ENCODE measurements around the gene CPSF3. TPM values are rescaled to one million over a fixed set of nuclear protein-coding genes. Genes with fewer than 3 reads are reported as not detected.

CPSF3 gene
- total and polyA plus RNA-seq, 9 of the 15 experiments (the other 6 are each of a cell fraction or from before 2014, with no cell fraction given), result 54.2 to 151 (median 94.5) TPM

DNA sequence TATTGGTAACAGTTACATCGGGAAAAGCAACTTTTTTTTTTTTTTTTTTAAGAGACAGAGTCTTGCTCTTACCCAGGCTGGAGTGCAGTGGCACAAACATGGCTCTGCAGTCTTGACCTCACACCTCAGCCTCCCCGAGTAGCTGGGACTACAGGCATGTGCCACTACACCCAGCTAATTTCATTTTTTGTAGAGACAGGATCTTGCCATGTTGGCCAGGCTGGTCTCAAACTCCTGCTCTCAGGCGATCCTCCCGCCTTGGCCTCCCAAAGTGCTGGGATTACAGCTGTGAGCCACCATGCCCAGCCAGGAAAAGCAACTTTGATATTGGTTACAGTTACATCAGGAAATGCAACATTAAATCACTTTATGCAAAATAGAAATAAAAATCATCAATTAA, 4.7 kb upstream of the CPSF3 start (continued):
- no peak for TF ChIP-seq KDM4B (IDR thresholded peaks at IDR 0.05; ENCODE audit: borderline replicate concordance in 2 of 2, low read depth in 1 of 2)
- TF ChIP-seq, protein P1, sequence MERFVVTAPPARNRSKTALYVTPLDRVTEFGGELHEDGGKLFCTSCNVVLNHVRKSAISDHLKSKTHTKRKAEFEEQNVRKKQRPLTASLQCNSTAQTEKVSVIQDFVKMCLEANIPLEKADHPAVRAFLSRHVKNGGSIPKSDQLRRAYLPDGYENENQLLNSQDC (CRISPR knock-in tag; IDR thresholded peaks at IDR 0.05), result no peak
- TF ChIP-seq, protein P2, sequence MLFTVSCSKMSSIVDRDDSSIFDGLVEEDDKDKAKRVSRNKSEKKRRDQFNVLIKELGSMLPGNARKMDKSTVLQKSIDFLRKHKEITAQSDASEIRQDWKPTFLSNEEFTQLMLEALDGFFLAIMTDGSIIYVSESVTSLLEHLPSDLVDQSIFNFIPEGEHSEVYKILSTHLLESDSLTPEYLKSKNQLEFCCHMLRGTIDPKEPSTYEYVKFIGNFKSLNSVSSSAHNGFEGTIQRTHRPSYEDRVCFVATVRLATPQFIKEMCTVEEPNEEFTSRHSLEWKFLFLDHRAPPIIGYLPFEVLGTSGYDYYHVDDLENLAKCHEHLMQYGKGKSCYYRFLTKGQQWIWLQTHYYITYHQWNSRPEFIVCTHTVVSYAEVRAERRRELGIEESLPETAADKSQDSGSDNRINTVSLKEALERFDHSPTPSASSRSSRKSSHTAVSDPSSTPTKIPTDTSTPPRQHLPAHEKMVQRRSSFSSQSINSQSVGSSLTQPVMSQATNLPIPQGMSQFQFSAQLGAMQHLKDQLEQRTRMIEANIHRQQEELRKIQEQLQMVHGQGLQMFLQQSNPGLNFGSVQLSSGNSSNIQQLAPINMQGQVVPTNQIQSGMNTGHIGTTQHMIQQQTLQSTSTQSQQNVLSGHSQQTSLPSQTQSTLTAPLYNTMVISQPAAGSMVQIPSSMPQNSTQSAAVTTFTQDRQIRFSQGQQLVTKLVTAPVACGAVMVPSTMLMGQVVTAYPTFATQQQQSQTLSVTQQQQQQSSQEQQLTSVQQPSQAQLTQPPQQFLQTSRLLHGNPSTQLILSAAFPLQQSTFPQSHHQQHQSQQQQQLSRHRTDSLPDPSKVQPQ (CRISPR knock-in tag; IDR thresholded peaks at IDR 0.05; ENCODE audit: borderline replicate concordance), result no peak

DNA sequence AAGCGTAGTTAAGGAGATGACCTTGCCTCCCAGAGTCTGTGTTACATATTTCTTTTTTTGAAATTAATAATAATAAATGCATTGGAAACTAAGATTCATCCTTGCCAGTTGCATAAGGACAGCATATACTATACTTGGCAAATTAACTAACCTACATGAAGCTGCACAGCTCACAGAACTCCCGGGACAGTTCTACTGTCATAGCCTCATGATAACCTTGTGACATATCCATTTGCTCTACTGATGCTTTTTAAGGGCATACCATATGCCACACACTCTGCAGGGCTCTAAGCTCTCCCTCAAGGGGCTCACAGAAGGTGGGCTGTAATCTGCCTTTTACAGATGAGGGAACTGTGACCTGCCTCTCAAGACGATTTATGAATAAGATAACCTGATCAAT, 3.9 kb upstream of the CPSF3 start:
- Histone ChIP-seq H2AFZ (ENCODE audit: low read depth, low read length) (no peak overlapping the region), H3K36me3 (ENCODE audit: control insufficient read depth, insufficient read depth, low read length) (peaks cover 15% of the 10 kb centered on the region; the same call in 2 of the 3 replicates), H4K20me1 (replicated peaks; ENCODE audit: control insufficient read depth, insufficient read depth, low read length) (no peaks in the 10 kb centered on the region), H3K27ac (ENCODE audit: extremely low read depth, low read depth, low read length) (no peak overlapping the region), H3K4me1 (replicated peaks in 1 of 2; ENCODE audit: control insufficient read depth in 2 of 2, insufficient read depth in 2 of 2, low read length in 2 of 2) (peaks cover 11 to 22% of the 10 kb centered on the region in 2 experiments; a peak in 4 of 5 replicates), H3K9ac (ENCODE audit: insufficient read depth in 1 of 2, low read depth in 2 of 2, low read length in 2 of 2) (no peak overlapping the region), H3K4me2 (ENCODE audit: insufficient read depth, low read length) (no peak overlapping the region), H3K9me3 (replicated peaks; ENCODE audit: control insufficient read depth, insufficient read depth, low read depth, low read length) (no peaks in the 10 kb centered on the region), H3K79me2 (ENCODE audit: control insufficient read depth, insufficient read depth, low read length) (peaks cover 31% of the 10 kb centered on the region), H3K9me1 (ENCODE audit: control insufficient read depth, insufficient read depth, low read length) (no peaks in the 10 kb centered on the region), H3K27me3 (ENCODE audit: control insufficient read depth in 2 of 2, insufficient read depth in 2 of 2, low read length in 2 of 2) (no peaks in the 10 kb centered on the region), H3K4me3 (no peak overlapping the region)
- no TSS peak for BruUV-seq (replicated peaks)
- in situ Hi-C loops (cut with MboI) (no loop called here), intact Hi-C loops (cut with micrococcal nuclease) (no loop called here)
- ChIA-PET POLR2A (interaction anchor here (1.0 kb wide), 2 partner anchors 15 to 17 kb away, joined by 3 to 4 read pairs; no protein-coding TSS in a partner anchor), CTCF (ENCODE audit: low intra/inter-chr PET ratio) (no interaction called here)
- ATAC-seq (no peak), DNase-seq (ENCODE audit: extremely low read depth in 1 of 4, low spot score in 3 of 4) (no peak), FAIRE-seq (no peak)
- WGBS (ENCODE audit: insufficient coverage, low coverage, missing lambda C conversion rate), result 68% methylated on average over 3 of the region's 3 CpGs
- TF ChIP-seq ETV6 (IDR thresholded peaks at IDR 0.05; ENCODE audit: borderline replicate concordance in 1 of 2, low read depth in 2 of 2, low read length in 1 of 2) (no peak), ETV6 (CRISPR knock-in tag; IDR thresholded peaks at IDR 0.05; ENCODE audit: borderline replicate concordance) (no peak), CBX3 (IDR thresholded peaks at IDR 0.05; ENCODE audit: borderline replicate concordance in 1 of 2, low read length in 2 of 2) (no peak), NCOA2 (IDR thresholded peaks at IDR 0.05; ENCODE audit: partially characterized antibody in 2 of 2) (no peak), ZNF668 (CRISPR knock-in tag; IDR thresholded peaks at IDR 0.05) (no peak), HMG20B (CRISPR knock-in tag; IDR thresholded peaks at IDR 0.05) (no peak), MCM3 (IDR thresholded peaks at IDR 0.05) (no peak), RBM34 (IDR thresholded peaks at IDR 0.05; ENCODE audit: borderline replicate concordance, insufficient read depth, low read length) (no peak)
- TF ChIP-seq, protein P3, sequence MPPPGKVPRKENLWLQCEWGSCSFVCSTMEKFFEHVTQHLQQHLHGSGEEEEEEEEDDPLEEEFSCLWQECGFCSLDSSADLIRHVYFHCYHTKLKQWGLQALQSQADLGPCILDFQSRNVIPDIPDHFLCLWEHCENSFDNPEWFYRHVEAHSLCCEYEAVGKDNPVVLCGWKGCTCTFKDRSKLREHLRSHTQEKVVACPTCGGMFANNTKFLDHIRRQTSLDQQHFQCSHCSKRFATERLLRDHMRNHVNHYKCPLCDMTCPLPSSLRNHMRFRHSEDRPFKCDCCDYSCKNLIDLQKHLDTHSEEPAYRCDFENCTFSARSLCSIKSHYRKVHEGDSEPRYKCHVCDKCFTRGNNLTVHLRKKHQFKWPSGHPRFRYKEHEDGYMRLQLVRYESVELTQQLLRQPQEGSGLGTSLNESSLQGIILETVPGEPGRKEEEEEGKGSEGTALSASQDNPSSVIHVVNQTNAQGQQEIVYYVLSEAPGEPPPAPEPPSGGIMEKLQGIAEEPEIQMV (tag; conservative IDR thresholded peaks at IDR 0.05; ENCODE audit: low read depth), result no peak
- TF ChIP-seq, protein P4, sequence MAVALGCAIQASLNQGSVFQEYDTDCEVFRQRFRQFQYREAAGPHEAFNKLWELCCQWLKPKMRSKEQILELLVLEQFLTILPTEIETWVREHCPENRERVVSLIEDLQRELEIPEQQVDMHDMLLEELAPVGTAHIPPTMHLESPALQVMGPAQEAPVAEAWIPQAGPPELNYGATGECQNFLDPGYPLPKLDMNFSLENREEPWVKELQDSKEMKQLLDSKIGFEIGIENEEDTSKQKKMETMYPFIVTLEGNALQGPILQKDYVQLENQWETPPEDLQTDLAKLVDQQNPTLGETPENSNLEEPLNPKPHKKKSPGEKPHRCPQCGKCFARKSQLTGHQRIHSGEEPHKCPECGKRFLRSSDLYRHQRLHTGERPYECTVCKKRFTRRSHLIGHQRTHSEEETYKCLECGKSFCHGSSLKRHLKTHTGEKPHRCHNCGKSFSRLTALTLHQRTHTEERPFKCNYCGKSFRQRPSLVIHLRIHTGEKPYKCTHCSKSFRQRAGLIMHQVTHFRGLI (CRISPR knock-in tag; IDR thresholded peaks at IDR 0.05), result no peak
